Ishikawa (cell line): ENCODE data around the gene OSBPL8.

ENCODE experiments used
- CEBPB ChIP-seq: IDR thresholded peaks from 2 replicates; pipeline ENCODE4 v1.6.1; 2012
- CREB1 ChIP-seq: IDR thresholded peaks from 2 replicates; pipeline ENCODE4 v1.6.1; 2012; ENCODE audit warnings: low read depth
- EGR1 ChIP-seq: IDR thresholded peaks from 2 replicates; pipeline ENCODE4 v1.6.1; 2012
- EP300 ChIP-seq: IDR thresholded peaks from 2 replicates; pipeline ENCODE4 v1.6.1; 2012; ENCODE audit warnings: borderline replicate concordance
- FOXM1 ChIP-seq: IDR thresholded peaks from 2 replicates; pipeline ENCODE4 v1.6.1; 2012; ENCODE audit warnings: low read depth, borderline replicate concordance
- NFIC ChIP-seq: IDR thresholded peaks from 2 replicates; pipeline ENCODE4 v1.6.1; 2012
- RAD21 ChIP-seq: IDR thresholded peaks from 2 replicates; pipeline ENCODE4 v1.6.1; 2012; ENCODE audit warnings: low read depth
- REST ChIP-seq: IDR thresholded peaks from 2 replicates; pipeline ENCODE4 v1.6.1; 2012; ENCODE audit warnings: low read depth, mild to moderate bottlenecking
- TAF1 ChIP-seq: IDR thresholded peaks from 2 replicates; pipeline ENCODE4 v1.6.1; 2012; ENCODE audit warnings: low read depth, mild to moderate bottlenecking
- TCF12 ChIP-seq: IDR thresholded peaks from 2 replicates; pipeline ENCODE4 v1.6.1; 2012; ENCODE audit warnings: low read depth
- TEAD4 ChIP-seq: IDR thresholded peaks from 2 replicates; pipeline ENCODE4 v1.6.1; 2012
- USF1 ChIP-seq: IDR thresholded peaks from 2 replicates; pipeline ENCODE4 v1.6.1; 2012
- YY1 ChIP-seq: IDR thresholded peaks from 2 replicates; pipeline ENCODE4 v1.6.1; 2012; ENCODE audit warnings: low read depth
- ZBTB7A ChIP-seq: IDR thresholded peaks from 2 replicates; pipeline ENCODE4 v1.6.1; 2012; ENCODE audit warnings: low read depth
- TF ChIP-seq, protein P1 (sequence below): IDR thresholded peaks from 2 replicates; pipeline ENCODE4 v1.6.1; 2012

OSBPL8 gene

DNA sequence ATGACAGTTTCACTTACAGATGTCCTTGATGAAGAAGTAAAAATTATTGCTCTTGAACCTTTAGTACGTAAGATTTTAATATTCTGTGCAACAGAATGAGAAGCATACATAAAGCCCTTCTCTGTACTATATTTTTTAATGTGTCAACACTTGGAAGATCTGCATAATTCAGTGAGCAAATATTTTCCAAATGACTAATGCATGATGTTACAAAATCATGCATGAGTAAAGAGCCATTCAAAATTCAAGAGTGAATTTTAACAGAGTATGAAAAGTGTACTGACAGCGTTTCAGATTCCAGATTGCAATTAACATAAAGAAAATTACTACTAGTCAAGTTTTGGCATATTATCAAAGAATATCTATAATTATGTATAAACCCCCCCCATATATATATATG lies 110.0 kb downstream of the OSBPL8 start:
- no peak for TF ChIP-seq RAD21
- no peak for TF ChIP-seq USF1
- TF ChIP-seq EP300 = no peak
- TF ChIP-seq TAF1 = no peak
- no peak for TF ChIP-seq CREB1
- no peak for TF ChIP-seq TEAD4
- TF ChIP-seq, protein P1, sequence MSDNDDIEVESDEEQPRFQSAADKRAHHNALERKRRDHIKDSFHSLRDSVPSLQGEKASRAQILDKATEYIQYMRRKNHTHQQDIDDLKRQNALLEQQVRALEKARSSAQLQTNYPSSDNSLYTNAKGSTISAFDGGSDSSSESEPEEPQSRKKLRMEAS = no peak
- no peak for TF ChIP-seq NFIC
- TF ChIP-seq REST = no peak
- no peak for TF ChIP-seq FOXM1
- TF ChIP-seq CEBPB = no peak
- TF ChIP-seq YY1 = no peak
- TF ChIP-seq TCF12 = no peak
- TF ChIP-seq ZBTB7A = no peak
- no peak for TF ChIP-seq EGR1

DNA sequence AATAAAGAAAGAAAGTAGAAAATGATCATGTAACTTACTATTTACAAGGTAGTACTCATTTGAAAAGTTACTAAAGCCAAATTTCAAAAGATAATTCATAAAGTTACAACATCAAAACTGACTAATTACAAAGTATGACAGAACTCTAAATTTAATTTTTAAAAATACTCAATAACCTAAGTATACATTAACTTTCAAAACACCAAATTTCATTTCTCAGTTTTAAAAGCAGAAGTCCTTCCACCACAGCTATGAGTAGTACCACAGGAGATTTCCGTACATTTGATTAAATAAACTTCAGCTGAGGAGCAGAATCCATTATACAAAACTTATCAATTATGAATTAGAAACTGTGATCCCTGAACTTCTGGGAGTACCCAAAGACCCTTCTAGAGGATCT lies 110.6 kb downstream of the OSBPL8 start:
- TF ChIP-seq NFIC (no peak), RAD21 (no peak), FOXM1 (no peak), EGR1 (no peak), CREB1 (no peak), ZBTB7A (no peak), TAF1 (no peak), EP300 (no peak), TEAD4 (no peak), USF1 (no peak), REST (no peak), TCF12 (no peak), CEBPB (no peak)
- TF ChIP-seq, protein P1 = no peak

GRCh38 chr12:76446090-76446489 lies 113.5 kb downstream of the OSBPL8 start:
- TF ChIP-seq CREB1 (no peak), TEAD4 (no peak), EP300 (no peak), TAF1 (no peak), NFIC (no peak), YY1 (no peak), REST (no peak), TCF12 (no peak), RAD21 (no peak), EGR1 (no peak), ZBTB7A (no peak), FOXM1 (no peak), USF1 (no peak), CEBPB (no peak)
- TF ChIP-seq, protein P1 = no peak

DNA sequence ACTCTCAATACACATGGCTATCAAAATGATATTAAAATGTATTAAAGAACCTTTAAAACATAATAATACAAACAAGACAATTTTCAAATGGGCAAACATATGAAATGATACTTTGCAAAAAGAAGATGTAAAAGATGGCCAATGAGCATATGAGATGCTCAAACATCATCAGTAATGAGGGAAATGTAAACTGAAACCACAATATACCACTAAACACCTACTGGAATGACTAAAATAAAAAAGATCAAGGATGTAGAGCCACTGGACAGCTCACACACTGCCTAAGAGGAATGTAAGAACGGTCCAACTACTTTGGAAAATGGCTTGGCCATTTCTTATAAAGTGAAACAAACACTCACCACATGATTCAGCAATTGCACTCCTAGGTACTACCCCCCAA lies 114.1 kb downstream of the OSBPL8 start:
- TF ChIP-seq REST (no peak), EGR1 (no peak), RAD21 (no peak), NFIC (no peak), EP300 (no peak)
- TF ChIP-seq, protein P1 = no peak
